H1 (cell line): ENCODE results near the gene MCM3AP. TPM values are rescaled to one million over a fixed set of nuclear protein-coding genes. Genes with fewer than 3 reads are reported as not detected.

Experiments
- CTCF ChIA-PET: fragments of 300-600 bp; sonication (Branson Sonifier 250); formaldehyde crosslinking; loops from one replicate; lab custom pipeline; 2021; ENCODE audit not compliant: partially characterized antibody; lab: Charles Lee
- POLR2A ChIA-PET: fragments of 300-600 bp; sonication (Branson Sonifier 250); formaldehyde crosslinking; loops from one replicate; lab custom pipeline; 2021; ENCODE audit warnings: inconsistent platforms; ENCODE audit not compliant: partially characterized antibody; lab: Charles Lee
- DNase-seq, 2 experiments: peaks; one replicate each; pipeline versions ENCODE4 v3.0.0 to v3.0.0-alpha.2; 2010 to 2022; ENCODE audit warnings: low spot score in 2 of 2, low read depth in 1 of 2, mixed read lengths in 1 of 2
- FAIRE-seq: peaks from 2 replicates; lab custom pipeline; 2011; peaks lifted over from hg19 to GRCh38; lab: Jason Lieb, UNC
- H2AFZ ChIP-seq: 2 replicates; pipeline ENCODE4 v1.8.1; 2012; ENCODE audit warnings: low read length, inconsistent platforms
- H2AK5ac ChIP-seq: 2 replicates; pipeline ENCODE4 v1.6.1; 2013; ENCODE audit warnings: low read depth, low read length
- H2BK120ac ChIP-seq: replicated peaks from 2 replicates; pipeline ENCODE3; 2013; ENCODE audit warnings: low read depth, low read length, inconsistent platforms
- H2BK12ac ChIP-seq: 2 replicates; pipeline ENCODE4 v1.6.1; 2013; ENCODE audit warnings: low read depth, low read length
- H2BK15ac ChIP-seq: 2 replicates; pipeline ENCODE4 v1.6.1; 2013; ENCODE audit warnings: low read length
- H2BK20ac ChIP-seq: 2 replicates; pipeline ENCODE4 v1.6.1; 2013; ENCODE audit warnings: low read length
- H2BK5ac ChIP-seq: 2 replicates; pipeline ENCODE4 v1.6.1; 2013; ENCODE audit warnings: low read depth, low read length
- H3K14ac ChIP-seq: 2 replicates; pipeline ENCODE4 v1.6.1; 2013; ENCODE audit warnings: inconsistent platforms; ENCODE audit not compliant: insufficient read length
- H3K18ac ChIP-seq: 2 replicates; pipeline ENCODE4 v1.6.1; 2013; ENCODE audit warnings: low read length; ENCODE audit errors: extremely low read depth
- H3K23ac ChIP-seq: 2 replicates; pipeline ENCODE4 v1.6.1; 2013; ENCODE audit warnings: inconsistent platforms; ENCODE audit not compliant: insufficient read length
- H3K23me2 ChIP-seq: 2 replicates; pipeline ENCODE4 v1.6.1; 2013; ENCODE audit warnings: low read depth, low read length
- H3K27ac ChIP-seq: 2 replicates; pipeline ENCODE4 v1.6.1; 2011; ENCODE audit warnings: low read depth, low read length, inconsistent platforms
- H3K27me3 ChIP-seq, 4 experiments: replicated peaks in 1 of 4; 1 replicate in 1 of 4; 2 replicates in 3 of 4; pipeline versions ENCODE4 v1.6.1 to v1.8.1; 2011 to 2013; ENCODE audit warnings: low read length in 3 of 4, mild to moderate bottlenecking in 3 of 4, inconsistent platforms in 2 of 4, mixed read lengths in 2 of 4, moderate library complexity in 1 of 4; ENCODE audit not compliant: control insufficient read depth in 3 of 4, insufficient read depth in 3 of 4; ENCODE audit errors: extremely low read depth in 1 of 4
- H3K36me3 ChIP-seq, 4 experiments: 2 replicates each; pipeline versions ENCODE4 v1.6.1 to v1.8.1; 2011 to 2013; ENCODE audit warnings: mild to moderate bottlenecking in 4 of 4, low read length in 3 of 4, moderate library complexity in 2 of 4, control low read depth in 1 of 4, inconsistent platforms in 1 of 4; ENCODE audit not compliant: insufficient read depth in 4 of 4, control insufficient read depth in 2 of 4
- H3K4ac ChIP-seq: replicated peaks from 2 replicates; pipeline ENCODE3; 2013; ENCODE audit warnings: low read length, low read depth, mixed read lengths, inconsistent platforms; ENCODE audit not compliant: insufficient read length
- H3K4me1 ChIP-seq, 4 experiments: replicated peaks in 1 of 4; 1 replicate in 1 of 4; 2 replicates in 3 of 4; pipeline versions ENCODE4 v1.6.1 to v1.8.1; 2011 to 2013; ENCODE audit warnings: low read length in 3 of 4, inconsistent platforms in 2 of 4, mixed read lengths in 1 of 4; ENCODE audit not compliant: insufficient read depth in 4 of 4, control insufficient read depth in 3 of 4
- H3K4me2 ChIP-seq, 2 experiments: 2 replicates each; pipeline versions ENCODE4 v1.6.1 to v1.8.1; 2011 to 2013; ENCODE audit warnings: low read depth in 2 of 2, low read length in 2 of 2, control low read depth in 1 of 2, inconsistent platforms in 1 of 2, mild to moderate bottlenecking in 1 of 2; ENCODE audit not compliant: insufficient read depth in 1 of 2
- H3K4me3 ChIP-seq, 4 experiments: fragments of 200-600, 300-600 bp in 1 of 4; sonication (generic), shearing (Covaris generic), sonication (Bioruptor Twin) in 1 of 4; 2 replicates each; pipeline versions ENCODE4 v1.5.1 to v1.8.1; 2011 to 2016; ENCODE audit warnings: low read length in 4 of 4, low read depth in 3 of 4, control low read depth in 2 of 4, inconsistent platforms in 2 of 4, mild to moderate bottlenecking in 2 of 4, mixed read lengths in 1 of 4, moderate library complexity in 1 of 4; ENCODE audit not compliant: insufficient read depth in 2 of 4; ENCODE audit errors: extremely low read depth in 1 of 4
- H3K56ac ChIP-seq: replicated peaks from 2 replicates; pipeline ENCODE3; 2013; ENCODE audit warnings: low read depth, mild to moderate bottlenecking, mixed read lengths, low read length, inconsistent platforms; ENCODE audit not compliant: insufficient read length
- H3K79me1 ChIP-seq: 2 replicates; pipeline ENCODE4 v1.6.1; 2013; ENCODE audit warnings: low read depth, low read length, control low read depth
- H3K79me2 ChIP-seq, 2 experiments: 2 replicates each; pipeline versions ENCODE4 v1.6.1 to v1.8.1; 2012 to 2013; ENCODE audit warnings: low read length in 2 of 2, mild to moderate bottlenecking in 2 of 2, inconsistent platforms in 1 of 2; ENCODE audit not compliant: insufficient read depth in 2 of 2, control insufficient read depth in 1 of 2
- H3K9ac ChIP-seq, 4 experiments: replicated peaks in 1 of 4; 1 replicate in 1 of 4; 2 replicates in 3 of 4; pipeline versions ENCODE4 v1.6.1 to v1.8.1; 2011 to 2013; ENCODE audit warnings: low read depth in 3 of 4, low read length in 3 of 4, control low read depth in 2 of 4, mild to moderate bottlenecking in 2 of 4, moderate library complexity in 2 of 4, inconsistent platforms in 1 of 4; ENCODE audit errors: extremely low read depth in 1 of 4
- H3K9me3 ChIP-seq, 2 experiments: 2 replicates each; pipeline versions ENCODE4 v1.6.1 to v1.8.1; 2012 to 2013; ENCODE audit warnings: mild to moderate bottlenecking in 2 of 2, moderate library complexity in 2 of 2, control low read depth in 1 of 2, inconsistent platforms in 1 of 2, low read depth in 1 of 2, low read length in 1 of 2, mixed read lengths in 1 of 2; ENCODE audit not compliant: insufficient read depth in 2 of 2
- H4K20me1 ChIP-seq, 2 experiments: replicated peaks in 1 of 2; 2 replicates each; pipeline versions ENCODE3 to v1.8.1; 2011 to 2013; ENCODE audit warnings: inconsistent platforms in 2 of 2, low read length in 2 of 2, mild to moderate bottlenecking in 1 of 2; ENCODE audit not compliant: insufficient read depth in 2 of 2, control insufficient read depth in 1 of 2
- H4K5ac ChIP-seq: 2 replicates; pipeline ENCODE4 v1.6.1; 2013; ENCODE audit warnings: low read length, low read depth, mixed read lengths, inconsistent platforms; ENCODE audit not compliant: insufficient read length
- H4K8ac ChIP-seq: 2 replicates; pipeline ENCODE4 v1.8.0; 2013; ENCODE audit warnings: mild to moderate bottlenecking, moderate library complexity, low read length, inconsistent platforms; ENCODE audit not compliant: insufficient read depth; ENCODE audit errors: extremely low read depth
- H4K91ac ChIP-seq: replicated peaks from 2 replicates; pipeline ENCODE3; 2013; ENCODE audit warnings: low read length, mixed read lengths, inconsistent platforms; ENCODE audit not compliant: insufficient read length
- ATF3 ChIP-seq: IDR thresholded peaks from 2 replicates; pipeline ENCODE4 v1.6.1; 2011; ENCODE audit warnings: low read depth, mild to moderate bottlenecking, low read length; ENCODE audit not compliant: insufficient read depth
- NANOG ChIP-seq: IDR thresholded peaks from 2 replicates; pipeline ENCODE4 v1.6.1; 2011; ENCODE audit warnings: low read length, low read depth, mild to moderate bottlenecking, inconsistent platforms; ENCODE audit not compliant: insufficient read depth, poor library complexity, severe bottlenecking
- WGBS, 2 experiments: shearing (Covaris generic) in 1 of 2; methylation state at CpG; one replicate each; pipeline versions ENCODE4 v1.1.6 to v1.1.7; 2013 to 2015; ENCODE audit warnings: low lambda C conversion rate in 2 of 2, mixed read lengths in 2 of 2, inconsistent platforms in 1 of 2, low coverage in 1 of 2, missing lambda C conversion rate in 1 of 2; ENCODE audit not compliant: insufficient replicate concordance in 2 of 2, insufficient coverage in 1 of 2, insufficient read length in 1 of 2; ENCODE audit errors: extremely low coverage in 1 of 2, missing lambda C conversion rate in 1 of 2; 5-methylcytosine and 5-hydroxymethylcytosine counted together
- polyA plus RNA-seq, 7 experiments: library from polyadenylated mRNA; depleted of rRNA in 3 of 7; stranded (reverse) in 5 of 7; unstranded in 2 of 7; fragments of >200 nt in 5 of 7; fragments of 200-250 nt in 2 of 7; gene quantifications; 1 replicate in 5 of 7; 2 replicates in 1 of 7; 4 replicates in 1 of 7; pipeline versions ENCODE4 v1.2.1 to v1.2.3, GENCODE V29; 2011 to 2013; ENCODE audit warnings: missing spikeins in 2 of 7, mixed read lengths in 2 of 7
- total RNA-seq: library from RNA; stranded (reverse); fragmentation: NEBNext Ultra II Directional; extraction: Animal tissue kit (Norgen Biotek cat#: 25700); gene quantifications from 2 replicates; pipeline ENCODE4 v1.2.1, GENCODE V29; 2021

MCM3AP gene
- total and polyA plus RNA-seq, 2 of the 8 experiments (the other 6 are each of a cell fraction or from before 2014, with no cell fraction given): 37.2 to 119 TPM

GRCh38 chr21:46239817-46240325 lies 45.5 kb downstream of the MCM3AP start:
- H4K20me1 ChIP-seq: peaks cover 5 to 6% of the 10 kb centered on the region in 2 experiments
- no peak overlapping the region for H2BK5ac ChIP-seq
- no peak overlapping the region for H2BK20ac ChIP-seq
- no peaks in the 10 kb centered on the region for H3K4me1 ChIP-seq
- H4K5ac ChIP-seq: no peak overlapping the region
- H3K79me1 ChIP-seq: peaks cover 5% of the 10 kb centered on the region; the same call in 1 of the 2 replicates
- no peak overlapping the region for H3K4me3 ChIP-seq
- no peak overlapping the region for H2BK120ac ChIP-seq
- FAIRE-seq (no peak), DNase-seq (no peak)
- no peak overlapping the region; a peak in 1 of 7 replicates for H3K9ac ChIP-seq
- no peak overlapping the region for H3K27ac ChIP-seq
- H2BK12ac ChIP-seq: no peak overlapping the region
- H3K27me3 ChIP-seq: no peaks in the 10 kb centered on the region
- no peak overlapping the region for H2AFZ ChIP-seq
- H2AK5ac ChIP-seq: no peak overlapping the region
- H3K23me2 ChIP-seq: no peaks in the 10 kb centered on the region
- H3K9me3 ChIP-seq: no peaks in the 10 kb centered on the region; a peak in 1 of 4 replicates
- H4K8ac ChIP-seq: no peak overlapping the region
- H2BK15ac ChIP-seq: no peak overlapping the region
- no peak overlapping the region for H4K91ac ChIP-seq
- no peak overlapping the region for H3K4me2 ChIP-seq
- H3K14ac ChIP-seq: no peak overlapping the region
- WGBS, 2 experiments: 94% methylated on average over 7 of the region's 7 CpGs; no CpG with 5 or more reads in 1 of the 2 experiments
- TF ChIP-seq NANOG (no peak), ATF3 (no peak)
- TF ChIP-seq, all 59 proteins: peak for 0
- H3K4ac ChIP-seq: no peak overlapping the region
- H3K23ac ChIP-seq: no peak overlapping the region
- H3K18ac ChIP-seq: no peak overlapping the region
- H3K79me2 ChIP-seq: no peaks in the 10 kb centered on the region
- CTCF ChIA-PET: interaction anchor here (1.1 to 1.7 kb wide), 2 partner anchors 8 to 10 kb away, joined by 4 read pairs; no protein-coding TSS in a partner anchor
- POLR2A ChIA-PET: interaction anchor here (1.0 to 2.7 kb wide), 3 partner anchors 10 to 50 kb away, joined by 5 to 9 read pairs (median 8); partner anchors contain the start of gene LSS
- H3K56ac ChIP-seq: no peak overlapping the region
- peaks cover 30 to 92% (median 74%) of the 10 kb centered on the region in 4 experiments for H3K36me3 ChIP-seq
